Uterus (tissue), 2 donors: ENCODE data around the gene NBEA.

Experiments
- POLR2A ChIP-seq, 2 donors: fragments of 450-650 bp; IDR thresholded peaks; one replicate each; pipeline ENCODE4 v1.6.1; 2016; ENCODE audit warnings: antibody characterized with exemption in 2 of 2, mild to moderate bottlenecking in 1 of 2, moderate library complexity in 1 of 2
- TF ChIP-seq, protein P1 (sequence below), 4 experiments: fragments of 200-600 bp in 2 of 4; fragments of 450-650 bp in 2 of 4; sonication (generic) in 2 of 4; IDR thresholded peaks; one replicate each; pipeline ENCODE4 v1.5.1; 2016 to 2019; ENCODE audit warnings: antibody characterized with exemption in 4 of 4, mild to moderate bottlenecking in 2 of 4, moderate library complexity in 1 of 4

DNA sequence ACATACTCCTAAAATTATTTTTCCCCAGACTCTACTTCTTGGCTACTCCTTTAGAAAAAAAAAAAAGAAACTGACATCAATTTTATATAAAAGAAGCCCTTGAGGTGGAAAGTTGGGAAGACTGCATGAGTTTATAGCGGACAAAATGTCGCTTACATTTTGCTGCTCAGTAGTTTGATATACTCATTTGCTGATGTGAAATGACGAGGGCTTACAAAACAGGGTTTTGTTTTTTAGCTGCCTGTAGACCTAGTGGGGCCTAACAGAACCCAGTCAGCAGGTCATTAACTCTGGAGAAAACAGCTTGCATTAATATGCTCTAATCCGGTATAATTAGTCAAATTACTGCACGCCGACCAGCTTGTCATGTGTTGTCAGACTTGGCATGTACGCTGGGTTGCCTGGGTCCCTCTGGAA, 572.0 kb downstream of the NBEA start:
- no peak for TF ChIP-seq POLR2A (IDR thresholded peaks at IDR 0.05)
- TF ChIP-seq, protein P1, sequence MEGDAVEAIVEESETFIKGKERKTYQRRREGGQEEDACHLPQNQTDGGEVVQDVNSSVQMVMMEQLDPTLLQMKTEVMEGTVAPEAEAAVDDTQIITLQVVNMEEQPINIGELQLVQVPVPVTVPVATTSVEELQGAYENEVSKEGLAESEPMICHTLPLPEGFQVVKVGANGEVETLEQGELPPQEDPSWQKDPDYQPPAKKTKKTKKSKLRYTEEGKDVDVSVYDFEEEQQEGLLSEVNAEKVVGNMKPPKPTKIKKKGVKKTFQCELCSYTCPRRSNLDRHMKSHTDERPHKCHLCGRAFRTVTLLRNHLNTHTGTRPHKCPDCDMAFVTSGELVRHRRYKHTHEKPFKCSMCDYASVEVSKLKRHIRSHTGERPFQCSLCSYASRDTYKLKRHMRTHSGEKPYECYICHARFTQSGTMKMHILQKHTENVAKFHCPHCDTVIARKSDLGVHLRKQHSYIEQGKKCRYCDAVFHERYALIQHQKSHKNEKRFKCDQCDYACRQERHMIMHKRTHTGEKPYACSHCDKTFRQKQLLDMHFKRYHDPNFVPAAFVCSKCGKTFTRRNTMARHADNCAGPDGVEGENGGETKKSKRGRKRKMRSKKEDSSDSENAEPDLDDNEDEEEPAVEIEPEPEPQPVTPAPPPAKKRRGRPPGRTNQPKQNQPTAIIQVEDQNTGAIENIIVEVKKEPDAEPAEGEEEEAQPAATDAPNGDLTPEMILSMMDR (IDR thresholded peaks at IDR 0.05), result no peak
